ENCODE measurements around the gene DOCK1.

DNA sequence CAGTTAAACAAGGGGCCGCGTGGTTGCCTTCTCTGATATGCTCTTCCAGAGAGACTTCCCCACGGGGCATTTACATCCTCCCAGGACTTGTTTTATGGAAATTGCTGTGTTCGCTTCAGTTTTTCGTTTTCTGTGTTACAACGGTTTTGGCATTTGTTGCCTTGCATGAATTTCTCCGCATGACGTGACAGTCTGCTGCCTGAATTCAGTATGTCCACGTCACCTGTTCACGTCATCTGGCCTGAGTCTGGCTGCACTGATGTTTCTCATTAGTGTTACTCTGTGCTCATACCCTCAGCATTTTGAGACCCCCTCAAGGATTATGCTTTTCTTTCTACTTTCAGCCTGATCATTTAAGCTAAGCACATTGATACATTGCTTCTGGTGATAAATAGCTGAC is 340.2 kb downstream of the DOCK1 start:
- TF ChIP-seq, protein P1, sequence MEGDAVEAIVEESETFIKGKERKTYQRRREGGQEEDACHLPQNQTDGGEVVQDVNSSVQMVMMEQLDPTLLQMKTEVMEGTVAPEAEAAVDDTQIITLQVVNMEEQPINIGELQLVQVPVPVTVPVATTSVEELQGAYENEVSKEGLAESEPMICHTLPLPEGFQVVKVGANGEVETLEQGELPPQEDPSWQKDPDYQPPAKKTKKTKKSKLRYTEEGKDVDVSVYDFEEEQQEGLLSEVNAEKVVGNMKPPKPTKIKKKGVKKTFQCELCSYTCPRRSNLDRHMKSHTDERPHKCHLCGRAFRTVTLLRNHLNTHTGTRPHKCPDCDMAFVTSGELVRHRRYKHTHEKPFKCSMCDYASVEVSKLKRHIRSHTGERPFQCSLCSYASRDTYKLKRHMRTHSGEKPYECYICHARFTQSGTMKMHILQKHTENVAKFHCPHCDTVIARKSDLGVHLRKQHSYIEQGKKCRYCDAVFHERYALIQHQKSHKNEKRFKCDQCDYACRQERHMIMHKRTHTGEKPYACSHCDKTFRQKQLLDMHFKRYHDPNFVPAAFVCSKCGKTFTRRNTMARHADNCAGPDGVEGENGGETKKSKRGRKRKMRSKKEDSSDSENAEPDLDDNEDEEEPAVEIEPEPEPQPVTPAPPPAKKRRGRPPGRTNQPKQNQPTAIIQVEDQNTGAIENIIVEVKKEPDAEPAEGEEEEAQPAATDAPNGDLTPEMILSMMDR (IDR thresholded peaks at IDR 0.05; ENCODE audit: low read length), result no peak
- no peak for TF ChIP-seq EZH2 (optimal IDR thresholded peaks at IDR 0.05; ENCODE audit: low read depth, low read length)

Measured in MM.1S (cell line).